HG03457 (cell line): Measurements from ENCODE around the gene RLN1.
"Not testable (repeated sequence)": the region's sequence is repeated elsewhere in the genome, so short reads cannot be mapped to it uniquely, and the experiment has no call there.

Experiments
- ATAC-seq: cut with Tn5 transposase; IDR thresholded peaks from one replicate; pipeline ENCODE4 v1.9.1; 2021; ENCODE audit warnings: moderate number of reproducible peaks; ENCODE audit not compliant: unreplicated experiment

The RLN1 gene

GRCh38 chr9:5326187-5326586 lies 13.5 kb downstream of the RLN1 start:
- no peak for ATAC-seq

GRCh38 chr9:5321601-5322000 lies 18.1 kb downstream of the RLN1 start:
- not testable (repeated sequence) for ATAC-seq

- ATAC-seq, result no peak
These were observed 18.6 kb downstream of the RLN1 start for GRCh38 chr9:5321058-5321457.

GRCh38 chr9:5316406-5316805 lies 23.3 kb downstream of the RLN1 start:
- ATAC-seq, result not testable (repeated sequence)

- no peak for ATAC-seq
These were observed 24.3 kb downstream of the RLN1 start for GRCh38 chr9:5315187-5315923.

- ATAC-seq, result no peak
These were observed 28.8 kb downstream of the RLN1 start for GRCh38 chr9:5310851-5311250.

GRCh38 chr9:5305741-5306140 lies 33.9 kb downstream of the RLN1 start:
- no peak for ATAC-seq

GRCh38 chr9:5303840-5304795 lies 35.6 kb downstream of the RLN1 start, which contains the start of gene RLN2:
TSS of gene RLN2 (minus strand) at chr9:5304716. CDS start at chr9:5304580, 136 bp downstream.
- ATAC-seq, result peak; percentile 99

- no peak for ATAC-seq
These were observed 38.1 kb downstream of the RLN1 start for GRCh38 chr9:5301544-5301943.

- ATAC-seq, result no peak
These were observed 47.5 kb downstream of the RLN1 start for GRCh38 chr9:5292141-5292540.

GRCh38 chr9:5288591-5288990 lies 51.1 kb downstream of the RLN1 start:
- no peak for ATAC-seq

- ATAC-seq, result no peak
These were observed 53.4 kb downstream of the RLN1 start for GRCh38 chr9:5286262-5286661.
